GM12874 (cell line): ENCODE results near the gene SSBP1.

Source experiments
- CTCF ChIP-seq: IDR thresholded peaks from 2 replicates; pipeline ENCODE4 v1.5.1; 2011; ENCODE audit warnings: low read depth, mild to moderate bottlenecking, control low read depth, low read length, moderate library complexity; ENCODE audit not compliant: insufficient read depth

The SSBP1 gene

GRCh38 chr7:141698247-141699015, 39.7 kb upstream of the SSBP1 start:
- TF ChIP-seq CTCF: no peak

GRCh38 chr7:141699860-141700259, 38.3 kb upstream of the SSBP1 start:
- no peak for TF ChIP-seq CTCF

- TF ChIP-seq CTCF: no peak
Observed at GRCh38 chr7:141700296-141700847, 37.8 kb upstream of the SSBP1 start.

- TF ChIP-seq CTCF: no peak
Observed at GRCh38 chr7:141700848-141701371, 37.2 kb upstream of the SSBP1 start.

- TF ChIP-seq CTCF: no peak
Observed at GRCh38 chr7:141701489-141702046, 36.6 kb upstream of the SSBP1 start.

- TF ChIP-seq CTCF: no peak
Observed at GRCh38 chr7:141702047-141702567, 36.1 kb upstream of the SSBP1 start, which contains the start of gene DENND11. Gene DENND11, minus strand, starts transcription at chr7:141702166. Its CDS starts 13 bp downstream, at chr7:141702153.

- no peak for TF ChIP-seq CTCF
Observed at GRCh38 chr7:141702892-141703291, 35.3 kb upstream of the SSBP1 start.
